HG03460 (cell line): Measurements from ENCODE around the gene ZFPL1.
"Not testable (repeated sequence)": the region's sequence is repeated elsewhere in the genome, so short reads cannot be mapped to it uniquely, and the experiment has no call there.

Experiments used
- ATAC-seq: cut with Tn5 transposase; IDR thresholded peaks from one replicate; pipeline ENCODE4 v1.9.1; 2021; ENCODE audit not compliant: unreplicated experiment

The ZFPL1 gene

DNA sequence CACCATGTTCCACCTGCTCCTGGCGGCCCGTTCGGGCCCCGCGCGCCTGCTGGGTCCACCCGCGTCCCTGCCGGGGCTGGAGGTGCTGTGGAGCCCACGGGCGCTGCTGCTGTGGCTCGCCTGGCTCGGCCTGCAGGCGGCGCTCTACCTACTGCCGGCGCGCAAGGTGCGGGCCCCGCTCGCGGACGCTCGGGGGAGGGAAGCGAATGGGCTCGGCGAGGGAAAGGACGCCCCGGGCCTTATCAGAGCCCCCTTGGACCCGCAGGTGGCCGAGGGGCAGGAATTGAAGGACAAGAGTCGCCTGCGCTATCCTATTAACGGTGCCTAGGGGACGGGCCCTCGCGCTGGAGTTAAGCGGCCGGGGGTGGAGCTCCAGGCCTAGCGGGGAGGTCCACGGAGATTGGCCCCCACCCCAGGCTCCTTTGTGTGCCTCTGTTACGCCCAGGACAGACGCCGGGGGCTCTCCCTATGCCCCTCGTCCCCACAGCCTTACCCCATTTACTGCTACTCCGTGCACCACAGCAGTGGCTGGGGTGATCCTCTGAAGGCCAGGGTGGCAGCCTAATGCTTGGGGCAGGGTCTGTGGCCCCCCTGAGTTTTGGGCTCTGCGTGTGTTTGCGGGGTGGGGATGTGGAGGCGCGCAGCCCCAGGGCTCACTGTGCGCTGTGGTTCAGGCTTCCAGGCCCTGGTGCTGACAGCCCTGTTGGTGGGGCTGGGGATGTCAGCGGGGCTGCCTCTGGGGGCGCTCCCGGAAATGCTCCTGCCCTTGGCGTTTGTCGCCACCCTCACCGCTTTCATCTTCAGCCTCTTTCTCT, 28.7 kb downstream of the ZFPL1 start:
- peak; percentile 41 for ATAC-seq

DNA sequence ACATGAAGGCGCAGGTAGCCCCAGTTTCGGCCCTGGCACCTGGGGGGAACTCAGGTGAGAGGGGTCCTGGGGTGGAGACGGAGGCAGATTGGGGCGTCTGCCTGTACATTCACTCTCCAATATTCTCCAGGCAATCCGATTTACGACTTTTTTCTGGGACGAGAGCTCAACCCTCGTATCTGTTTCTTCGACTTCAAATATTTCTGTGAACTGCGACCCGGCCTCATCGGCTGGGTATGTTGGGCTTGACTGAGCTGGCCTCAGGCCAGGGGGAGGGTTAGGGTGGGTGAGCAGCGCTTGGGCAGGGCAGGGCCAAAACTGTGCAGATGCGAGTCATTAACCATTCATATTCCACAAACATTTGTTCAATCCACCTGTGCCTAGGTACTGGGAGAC, 29.3 kb downstream of the ZFPL1 start:
- ATAC-seq: no peak

DNA sequence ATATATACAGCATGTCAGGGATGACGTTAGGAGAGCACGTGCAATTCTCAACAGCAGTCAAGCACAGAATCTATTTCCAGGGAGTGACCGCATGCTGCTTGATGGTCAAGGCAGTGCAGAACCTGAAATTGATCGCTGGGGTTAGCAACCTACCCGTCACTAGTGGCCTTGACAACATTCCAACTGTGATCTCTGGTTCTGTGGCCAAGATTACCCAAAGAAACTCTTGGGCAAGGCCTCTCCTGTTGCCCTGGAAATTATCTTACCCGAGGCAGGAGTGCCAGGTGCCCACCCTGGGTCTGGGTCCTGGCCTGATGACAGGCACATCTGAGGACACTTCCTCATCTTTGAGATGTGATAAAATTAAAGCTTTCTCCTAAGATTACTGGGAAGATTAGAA, 29.8 kb downstream of the ZFPL1 start:
- ATAC-seq: no peak

DNA sequence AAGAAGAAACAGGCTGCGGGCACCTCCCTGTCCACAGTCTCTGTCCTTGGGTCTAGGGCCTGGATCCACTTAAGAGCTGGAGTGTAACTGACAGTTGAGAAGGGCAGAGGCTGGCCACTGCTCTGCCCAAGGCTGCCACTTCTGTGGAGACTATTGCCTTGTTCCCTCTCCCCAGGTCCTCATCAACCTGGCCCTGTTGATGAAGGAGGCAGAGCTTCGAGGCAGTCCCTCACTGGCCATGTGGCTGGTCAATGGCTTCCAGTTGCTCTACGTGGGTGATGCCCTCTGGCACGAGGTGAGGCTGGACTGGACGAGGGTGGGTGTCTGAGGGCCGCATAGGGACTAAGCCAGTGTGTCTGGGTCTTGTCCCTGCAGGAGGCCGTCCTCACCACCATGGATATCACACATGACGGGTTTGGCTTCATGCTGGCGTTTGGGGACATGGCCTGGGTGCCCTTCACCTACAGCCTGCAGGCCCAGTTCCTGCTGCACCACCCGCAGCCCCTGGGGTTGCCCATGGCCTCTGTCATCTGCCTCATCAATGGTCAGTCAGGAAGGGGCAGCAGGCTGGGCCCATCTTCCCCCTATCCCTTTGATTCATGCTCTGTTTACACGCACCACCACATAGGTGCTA, 30.6 kb downstream of the ZFPL1 start:
- no peak for ATAC-seq

DNA sequence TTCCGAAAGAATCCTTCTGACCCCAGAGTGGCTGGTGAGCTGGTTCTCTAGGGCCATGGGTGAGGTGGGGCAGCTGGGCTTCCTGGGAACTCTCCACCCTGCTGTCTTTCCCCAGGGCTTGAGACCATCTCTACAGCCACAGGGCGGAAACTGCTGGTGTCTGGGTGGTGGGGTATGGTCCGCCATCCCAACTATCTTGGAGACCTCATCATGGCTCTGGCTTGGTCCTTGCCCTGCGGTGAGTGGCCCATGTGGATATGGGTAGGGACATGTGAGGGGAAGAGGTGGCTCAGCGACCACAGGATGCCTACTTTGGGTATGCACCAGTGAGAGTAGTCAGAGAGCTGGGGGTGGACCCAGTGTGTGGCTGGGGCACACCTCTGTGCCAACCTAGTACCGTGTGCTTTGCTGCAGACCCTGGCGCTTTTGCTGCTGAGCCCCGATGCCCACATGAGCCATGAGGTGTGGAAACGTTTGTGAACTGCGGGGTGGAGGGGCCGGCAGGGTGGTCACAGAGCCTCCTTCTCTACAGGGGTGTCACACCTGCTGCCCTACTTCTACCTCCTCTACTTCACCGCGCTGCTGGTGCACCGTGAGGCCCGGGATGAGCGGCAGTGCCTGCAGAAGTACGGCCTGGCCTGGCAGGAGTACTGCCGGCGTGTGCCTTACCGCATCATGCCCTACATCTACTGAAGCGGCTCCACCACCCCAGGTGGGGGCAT, 31.5 kb downstream of the ZFPL1 start:
- no peak for ATAC-seq

DNA sequence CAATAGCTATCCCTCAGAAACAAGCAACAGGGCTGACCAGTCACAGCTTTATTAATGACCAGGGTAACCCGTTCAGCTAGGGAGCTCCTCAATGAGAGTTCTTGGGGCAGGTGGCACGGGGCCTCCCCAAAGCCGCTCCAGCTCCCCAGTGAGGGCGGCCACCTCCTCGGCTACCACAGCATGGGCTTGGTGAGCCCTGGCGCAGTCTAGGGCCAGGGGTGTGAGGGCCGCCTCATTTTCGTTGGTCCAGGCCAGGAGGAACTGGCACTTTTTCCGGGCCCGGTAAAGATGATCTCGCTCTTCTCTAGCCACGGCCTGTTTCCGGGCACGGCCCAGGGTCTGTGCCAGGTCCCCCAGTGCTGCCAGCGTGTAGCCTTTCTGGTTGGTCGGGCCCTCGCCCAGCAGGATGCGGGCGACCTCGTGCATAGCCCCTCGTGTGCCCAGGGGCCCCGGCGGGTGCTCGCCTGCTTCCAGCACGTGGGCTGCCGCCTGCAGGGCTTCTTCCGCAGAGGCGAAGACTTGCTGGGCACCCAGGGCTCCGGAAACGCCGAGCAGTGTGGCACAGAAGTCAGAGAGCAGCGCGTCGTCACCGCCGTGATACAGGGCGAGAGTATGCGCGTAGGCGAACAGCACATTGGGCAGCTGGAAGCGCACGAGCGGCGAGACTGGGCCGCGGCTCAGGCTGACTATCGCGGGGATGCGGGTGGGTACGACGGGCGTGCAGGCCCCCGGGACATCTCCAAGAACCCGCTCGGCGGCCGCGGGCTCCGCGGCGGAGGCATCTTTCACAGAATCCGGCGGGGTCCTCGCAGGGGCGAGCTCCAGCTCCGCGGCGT, 32.6 kb downstream of the ZFPL1 start:
- ATAC-seq: no peak

DNA sequence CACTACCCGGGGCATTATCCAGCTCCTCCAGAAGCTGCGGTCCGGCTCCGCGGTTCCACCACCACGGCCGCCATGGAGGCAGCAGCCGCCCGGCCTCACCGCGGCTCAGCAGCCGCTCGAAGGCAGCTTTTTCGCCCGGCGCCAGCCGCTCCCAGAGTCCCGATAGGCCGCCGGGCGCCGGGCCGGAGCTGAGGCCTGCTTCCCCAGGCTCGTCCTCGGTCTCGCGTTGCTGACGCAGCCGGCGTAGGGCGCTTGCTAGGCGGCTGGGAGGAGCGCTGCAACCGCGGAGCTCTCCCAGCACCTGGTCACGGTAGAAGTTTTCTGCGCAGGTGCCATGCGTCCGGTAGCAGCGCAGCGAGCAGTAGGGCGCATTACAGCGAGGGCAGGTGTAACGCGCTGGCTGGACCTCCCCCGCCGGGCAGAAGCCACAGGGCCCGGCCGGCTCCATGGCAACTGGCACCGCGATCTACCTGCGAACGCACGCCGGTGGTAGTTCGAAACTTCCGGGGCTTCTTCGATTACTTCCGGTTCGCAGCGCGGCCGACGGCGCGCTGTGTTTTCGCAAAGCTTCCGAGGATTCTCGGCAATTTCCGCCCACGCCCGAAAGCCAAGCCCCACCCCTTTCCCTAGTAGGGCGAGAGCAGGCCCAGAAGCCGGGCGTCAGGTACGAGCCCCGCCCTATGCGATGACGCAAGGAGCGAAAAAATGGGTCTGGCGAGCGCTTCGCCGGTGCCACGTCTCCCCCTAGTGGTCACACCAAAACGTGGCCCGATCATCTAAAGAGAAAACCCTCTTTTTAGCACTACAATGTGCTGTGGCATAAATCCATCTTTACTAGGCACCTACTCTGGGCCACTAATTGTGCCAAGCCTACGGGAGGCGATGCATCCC, 33.4 kb downstream of the ZFPL1 start, which contains the start of gene ZNHIT2:
TSS of gene ZNHIT2 (minus strand) at position 496 of the 891 bp plus-strand sequence. CDS start at position 448, 48 bp downstream.
- peak; percentile 48 for ATAC-seq

DNA sequence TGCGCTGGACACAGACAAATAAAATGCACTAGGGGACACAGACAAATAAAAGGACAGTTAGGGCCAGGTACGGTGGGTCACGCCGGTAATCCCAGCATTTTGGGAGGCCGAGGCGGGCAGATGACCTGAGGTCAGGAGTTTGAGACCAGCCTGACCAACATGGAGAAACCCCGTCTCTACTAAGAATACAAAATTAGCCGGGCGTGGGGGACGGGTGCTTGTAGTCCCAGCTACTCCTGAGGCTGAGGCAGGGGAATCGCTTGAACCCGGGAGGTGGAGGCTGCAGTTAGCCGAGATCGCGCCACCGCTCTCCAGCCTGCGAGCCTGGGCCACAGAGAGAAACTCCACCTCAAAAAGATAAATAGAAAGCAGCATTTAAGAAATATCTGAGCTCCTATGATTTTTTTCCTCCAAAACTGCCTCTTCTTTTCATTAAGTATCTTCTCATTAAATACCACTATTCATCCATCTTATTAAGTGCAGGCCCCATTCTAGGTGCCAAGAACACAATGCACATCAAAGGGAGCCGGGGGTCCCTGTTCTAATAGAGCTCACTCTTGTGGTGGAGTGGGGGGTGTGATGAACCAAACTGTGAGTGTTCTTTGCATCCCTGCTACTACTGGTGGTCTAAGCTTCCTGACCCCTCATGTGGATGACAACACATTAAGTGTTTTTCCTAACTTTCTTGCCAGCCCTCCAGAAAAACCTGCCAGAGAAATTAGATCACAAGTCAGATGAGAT, 34.2 kb downstream of the ZFPL1 start:
- ATAC-seq: no peak

DNA sequence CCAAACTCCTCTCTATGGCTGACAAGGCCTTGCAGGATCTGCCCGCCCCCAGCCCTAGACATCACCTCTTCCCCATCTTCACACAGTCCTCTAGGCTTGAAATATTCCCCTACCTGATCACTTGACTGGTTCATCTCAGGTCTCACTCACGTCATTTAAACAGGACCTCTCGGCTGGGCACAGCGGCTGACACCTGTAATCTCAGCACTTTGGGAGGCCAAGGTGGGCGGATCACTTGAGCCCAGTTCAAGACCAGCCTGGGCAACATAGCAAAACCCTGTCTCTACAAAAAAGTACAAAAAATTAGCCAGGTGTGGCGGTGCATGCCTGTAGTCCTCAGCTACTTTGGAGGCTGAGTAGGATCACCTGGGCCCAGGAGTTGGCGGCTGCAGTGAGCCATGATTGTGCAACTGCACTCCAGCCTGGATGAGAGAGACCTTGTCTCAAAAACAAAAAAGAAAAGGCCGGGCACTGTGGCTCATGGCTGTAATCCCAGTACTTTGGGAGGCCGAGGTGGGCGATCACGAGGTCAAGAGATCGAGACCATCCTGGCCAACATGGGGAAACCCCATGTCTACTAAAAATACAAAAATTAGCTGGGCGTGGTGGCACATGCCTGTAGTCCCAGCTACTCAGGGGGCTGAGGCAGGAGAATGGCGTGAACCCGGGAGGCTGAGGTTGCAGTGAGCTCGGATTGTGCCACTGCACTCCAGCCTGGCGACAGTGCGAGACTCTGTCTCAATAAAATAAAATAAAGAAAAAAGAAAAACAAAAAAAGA, 35.1 kb downstream of the ZFPL1 start:
- not testable (repeated sequence) for ATAC-seq

DNA sequence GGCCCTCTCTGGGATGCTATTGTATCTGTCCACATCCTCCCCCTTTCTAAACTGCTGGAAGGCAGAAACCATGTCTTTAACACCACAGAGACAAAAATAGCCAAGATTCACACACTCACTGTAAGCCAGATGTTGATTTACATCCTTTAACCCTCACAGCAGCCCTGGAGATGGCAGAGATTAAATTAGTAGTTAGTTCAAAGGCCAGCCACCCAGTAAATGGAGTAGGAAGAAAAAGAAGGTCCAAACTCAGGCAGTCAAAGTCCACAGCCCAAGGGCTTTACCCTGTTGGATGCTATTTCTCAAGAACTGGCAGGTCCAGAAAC, 35.6 kb downstream of the ZFPL1 start:
- no peak for ATAC-seq

DNA sequence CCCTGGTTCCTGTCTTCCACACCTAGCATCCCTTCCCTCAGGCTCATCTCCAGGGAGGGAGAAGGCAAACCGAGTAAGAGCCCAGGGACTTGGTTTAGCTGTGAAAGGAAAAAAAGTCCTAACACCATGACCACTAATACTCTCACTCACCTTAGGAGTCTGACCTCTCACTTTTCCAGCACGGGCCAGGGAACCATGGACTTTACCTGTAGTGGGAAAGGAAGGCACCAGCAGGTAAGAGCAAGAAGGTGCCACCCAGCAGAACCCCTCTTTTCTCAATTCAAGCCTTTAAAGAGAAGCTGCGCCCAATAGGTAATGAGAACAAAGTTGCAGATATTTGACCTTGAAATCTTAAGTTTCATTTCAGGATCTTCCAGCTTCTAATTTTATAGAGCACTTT, 36.8 kb downstream of the ZFPL1 start:
- no peak for ATAC-seq

DNA sequence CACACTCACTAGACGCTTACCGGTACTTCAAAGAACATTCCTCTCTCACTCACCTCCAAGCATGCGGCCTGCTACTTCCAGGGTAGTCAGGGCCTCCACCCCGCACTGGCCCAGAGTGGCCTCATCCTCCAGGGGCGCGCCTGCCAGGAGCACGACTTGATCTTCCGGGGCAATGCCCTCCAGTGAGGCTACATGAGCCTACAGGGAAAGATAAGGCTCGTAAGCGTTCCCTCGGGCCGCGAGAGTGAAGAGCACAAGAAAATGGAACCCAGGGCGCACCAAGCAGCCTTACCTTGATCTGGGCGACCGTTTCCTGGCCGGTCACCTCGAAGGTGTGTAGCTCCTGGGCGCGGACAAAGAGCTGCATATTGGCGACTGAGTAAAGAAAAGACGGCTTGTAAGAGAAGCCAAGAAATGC, 37.4 kb downstream of the ZFPL1 start:
- ATAC-seq: no peak

DNA sequence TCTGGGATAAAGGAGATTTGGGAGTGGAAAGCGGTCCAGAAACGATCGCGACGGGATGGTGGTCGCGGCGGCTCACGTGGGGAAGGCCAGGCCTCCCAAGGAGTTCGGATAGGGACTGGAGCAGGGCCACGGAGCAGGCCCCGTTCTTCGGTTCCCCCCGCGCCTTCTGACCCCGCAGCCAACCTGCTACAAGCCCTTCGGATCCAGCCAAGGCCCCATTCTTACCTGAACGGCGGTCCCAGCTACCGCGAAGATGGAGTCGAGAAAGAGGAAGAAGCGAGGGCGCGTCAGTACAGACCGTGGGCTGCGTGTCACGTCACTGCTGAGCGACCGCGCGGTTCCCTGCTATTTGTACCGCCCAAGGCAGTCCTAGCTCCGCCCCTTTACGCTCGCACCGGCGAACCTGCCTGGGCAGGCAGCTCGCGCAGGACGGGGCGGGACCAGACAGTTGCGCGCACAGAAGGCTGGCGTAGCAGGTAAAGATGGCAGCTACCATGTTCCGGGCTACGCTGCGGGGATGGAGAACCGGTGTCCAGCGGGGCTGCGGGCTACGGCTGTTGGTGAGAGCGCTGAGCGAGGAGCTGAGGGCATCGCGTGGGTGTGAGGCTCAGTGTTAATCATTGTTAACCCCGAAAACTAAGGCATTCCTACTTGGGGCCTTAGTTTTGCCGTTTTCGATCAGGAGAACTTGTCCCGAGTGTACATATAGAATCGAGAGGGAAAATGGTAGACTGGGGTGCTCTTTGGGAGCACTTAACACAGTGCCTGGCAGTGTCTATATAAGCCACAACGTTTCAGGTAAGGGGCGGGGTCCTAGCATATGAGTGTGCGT, 38.1 kb downstream of the ZFPL1 start, which contains the start of the genes FAU and MRPL49:
TSS of gene FAU (minus strand) at position 270 of the 832 bp plus-strand sequence. CDS start 321 bp downstream, outside the sequence.
TSS of gene MRPL49 (plus strand) at position 457 of the 832 bp plus-strand sequence. CDS start at position 483, 26 bp downstream.
- ATAC-seq: peak; percentile 70

DNA sequence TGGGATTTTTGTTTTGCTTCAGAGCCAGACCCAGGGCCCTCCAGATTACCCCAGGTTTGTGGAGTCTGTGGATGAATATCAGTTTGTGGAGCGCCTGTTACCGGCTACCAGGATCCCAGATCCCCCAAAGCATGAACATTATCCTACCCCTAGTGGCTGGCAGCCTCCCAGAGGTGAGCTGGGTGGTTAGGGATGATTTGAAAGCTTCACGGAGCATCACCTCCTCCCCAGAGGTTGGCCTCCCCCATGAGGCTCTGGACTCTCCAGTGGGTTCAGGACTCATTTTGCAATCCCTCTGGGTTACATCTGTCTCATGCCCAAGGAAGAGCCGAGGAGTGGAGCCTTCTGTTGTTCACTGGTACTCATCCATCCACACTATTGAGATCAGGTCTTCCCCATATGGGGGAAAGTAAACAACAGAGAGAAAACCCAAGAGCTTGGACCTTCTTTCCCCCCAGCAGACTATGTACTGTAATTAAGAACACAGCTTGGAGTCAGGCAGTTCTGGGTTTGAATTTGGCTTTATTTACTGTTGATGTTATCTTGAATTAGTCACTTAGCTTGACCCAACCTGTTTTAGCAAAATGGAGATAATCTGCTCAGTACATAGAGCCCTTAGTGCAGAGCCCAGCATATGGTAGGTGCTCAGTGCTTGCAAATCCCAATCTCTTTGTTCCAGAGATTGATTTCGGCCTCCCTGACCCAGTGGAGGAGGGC, 40.6 kb downstream of the ZFPL1 start:
- ATAC-seq: no peak

DNA sequence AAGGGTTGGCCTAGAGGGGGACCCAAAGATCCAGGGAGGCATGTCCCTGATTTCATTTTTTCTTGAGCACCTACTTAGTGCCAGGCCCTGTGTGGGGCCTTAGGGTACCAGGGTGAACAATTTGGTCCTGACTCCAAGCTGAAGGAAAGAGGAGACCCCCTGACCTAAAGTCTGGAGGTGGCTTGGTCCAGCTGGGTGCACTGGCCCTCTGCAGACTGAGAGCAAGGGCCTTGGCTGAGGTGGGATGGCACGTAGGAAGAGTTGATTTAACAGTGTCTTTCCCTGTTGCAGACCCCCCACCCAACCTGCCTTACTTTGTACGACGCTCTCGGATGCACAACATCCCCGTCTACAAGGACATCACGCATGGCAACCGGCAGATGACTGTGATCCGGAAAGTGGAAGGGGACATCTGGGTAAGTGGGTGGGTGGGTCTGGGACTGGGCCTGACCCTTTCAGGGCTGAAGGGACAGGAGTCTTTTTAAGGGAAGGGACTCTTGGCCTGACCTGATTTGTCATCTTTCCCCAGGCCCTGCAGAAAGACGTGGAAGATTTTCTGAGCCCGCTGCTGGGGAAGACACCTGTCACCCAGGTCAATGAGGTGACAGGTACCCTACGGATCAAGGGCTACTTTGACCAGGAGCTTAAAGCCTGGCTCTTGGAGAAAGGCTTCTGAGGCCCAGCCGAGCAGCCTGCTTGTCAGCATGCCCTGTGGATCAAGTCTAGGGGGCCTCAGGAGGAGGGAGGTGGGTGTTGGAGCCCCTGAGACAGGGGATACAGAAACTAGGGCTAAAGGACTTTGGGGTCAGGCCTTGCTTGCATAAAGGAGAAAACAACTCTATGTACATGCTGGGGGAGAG, 41.4 kb downstream of the ZFPL1 start:
- no peak for ATAC-seq
